Transverse colon (tissue), 4 donors: ENCODE results near the gene AKR1B1. TPM values are rescaled to one million over a fixed set of nuclear protein-coding genes. Genes with fewer than 3 reads are reported as not detected.

ENCODE experiments used
- DNase-seq: peaks from one replicate; pipeline ENCODE4 v3.0.0-alpha.2; 2019
- H3K27ac ChIP-seq, 4 donors: fragments of 200-600 bp; sonication (generic); 2 replicates each; pipeline ENCODE4 v1.5.1; 2016 to 2018; ENCODE audit warnings: inconsistent platforms in 4 of 4
- H3K27me3 ChIP-seq: fragments of 200-600 bp; sonication (generic); 2 replicates; pipeline ENCODE4 v1.5.1; 2017; ENCODE audit warnings: inconsistent platforms
- H3K36me3 ChIP-seq, 4 donors: fragments of 200-600 bp; sonication (generic); 2 replicates each; pipeline ENCODE4 v1.5.1; 2017 to 2019; ENCODE audit warnings: inconsistent platforms in 4 of 4
- H3K4me1 ChIP-seq, 4 donors: fragments of 200-600 bp; sonication (generic); 2 replicates each; pipeline ENCODE4 v1.5.1; 2017 to 2020; ENCODE audit warnings: inconsistent platforms in 4 of 4
- H3K4me3 ChIP-seq, 4 donors: fragments of 200-600 bp; sonication (generic); 1 replicate in 1 of 4; 2 replicates in 3 of 4; pipeline versions ENCODE4 v1.5.1 to v1.6.1; 2017 to 2019; ENCODE audit warnings: inconsistent platforms in 4 of 4
- H3K9me3 ChIP-seq, 2 donors: fragments of 200-600 bp; sonication (generic); 2 replicates each; pipeline ENCODE4 v1.5.1; 2017 to 2019; ENCODE audit warnings: inconsistent platforms in 2 of 2
- CTCF ChIP-seq, 5 experiments: fragments of 200-600 bp in 3 of 5; fragments of 450-650 bp in 2 of 5; sonication (generic) in 3 of 5; IDR thresholded peaks; 1 replicate in 2 of 5; 2 replicates in 3 of 5; pipeline ENCODE4 v1.5.1; 2016 to 2017; ENCODE audit warnings: antibody characterized with exemption in 5 of 5, inconsistent platforms in 3 of 5, mild to moderate bottlenecking in 2 of 5, moderate library complexity in 1 of 5
- EP300 ChIP-seq: sonication (generic); formaldehyde crosslinking; IDR thresholded peaks from one replicate; pipeline ENCODE4 v1.6.1; 2017; ENCODE audit warnings: antibody characterized with exemption, low read depth
- POLR2A ChIP-seq: fragments of 450-650 bp; IDR thresholded peaks from one replicate; pipeline ENCODE4 v1.6.1; 2016; ENCODE audit warnings: antibody characterized with exemption, mild to moderate bottlenecking, moderate library complexity
- POLR2AphosphoS5 ChIP-seq, 3 donors: sonication (generic); formaldehyde crosslinking; IDR thresholded peaks; one replicate each; pipeline ENCODE4 v1.6.1; 2016; ENCODE audit warnings: antibody characterized with exemption in 3 of 3
- WGBS, 2 donors: methylation state at CpG; one replicate each; pipeline ENCODE4 v1.1.5; 2018; ENCODE audit warnings: low coverage in 1 of 2; 5-methylcytosine and 5-hydroxymethylcytosine counted together
- in situ Hi-C, 4 donors: fragments of 200-750 bp; cut with MboI; loops; one replicate each; pipeline versions ENCODE4 v1.15.0 to v1.15.1; 2017; ENCODE audit warnings: low sequenced_read_pairs in 3 of 4, low pct_ligation_motif_present in 1 of 4, low pct_unique_long_range_greater_than_20kb in 1 of 4
- intact Hi-C: fragments of 100-400 bp; cut with DNase I; formaldehyde crosslinking; loops from one replicate; pipeline ENCODE4 v1.15.1; 2023; ENCODE audit warnings: low total_unique reads
- total RNA-seq, 4 donors: library from RNA; depleted of rRNA; stranded (reverse); fragments of >200 nt; gene quantifications; one replicate each; pipeline ENCODE4 v1.1.0, GENCODE V29; 2016

Gene AKR1B1
- total RNA-seq, 4 donors from 2014 or later, result 6.4 to 37.2 (median 19.4) TPM

- no peak for DNase-seq
- H3K4me1 ChIP-seq, result no peaks in the 10 kb centered on the region
- no peak overlapping the region for H3K4me3 ChIP-seq
- peaks cover 0 to 22% (median 5%) of the 10 kb centered on the region in 4 donors for H3K36me3 ChIP-seq
- intact Hi-C loops (no loop called here), in situ Hi-C loops (loop anchor here in 3 of 4 donors (5.0 to 25.0 kb wide), 4 partner anchors 60 to 518 kb away; partner anchors contain the start of genes AKR1B10 (in 1 of the 3) and AKR1B15 (in 1 of the 3))
- no peaks in the 10 kb centered on the region for H3K9me3 ChIP-seq
- TF ChIP-seq CTCF (IDR thresholded peaks at IDR 0.05) (no peak), POLR2AphosphoS5 (IDR thresholded peaks at IDR 0.05) (no peak), POLR2A (no peak), EP300 (no peak)
- 29 to 62% methylated on average over 7 to 9 of the region's 9 CpGs for WGBS, 2 donors
- no peak overlapping the region for H3K27ac ChIP-seq
- H3K27me3 ChIP-seq, result no peaks in the 10 kb centered on the region
Measured at GRCh38 chr7:134444198-134444960, 14.5 kb downstream of the AKR1B1 start.

GRCh38 chr7:134443396-134444070, 15.4 kb downstream of the AKR1B1 start:
- Histone ChIP-seq H3K27ac (no peak overlapping the region), H3K36me3 (peaks cover 0 to 19% (median 5%) of the 10 kb centered on the region in 4 donors), H3K27me3 (no peaks in the 10 kb centered on the region), H3K4me3 (no peak overlapping the region), H3K9me3 (no peaks in the 10 kb centered on the region), H3K4me1 (no peaks in the 10 kb centered on the region)
- 96% methylated on average over 4 to 10 of the region's 10 CpGs for WGBS, 2 donors
- no peak for DNase-seq
- TF ChIP-seq POLR2A (no peak), EP300 (no peak), POLR2AphosphoS5 (IDR thresholded peaks at IDR 0.05) (no peak), CTCF (IDR thresholded peaks at IDR 0.05) (no peak)
- in situ Hi-C loops, result loop anchor here in 3 of 4 donors (5.0 to 25.0 kb wide), 4 partner anchors 61 to 519 kb away; partner anchors contain the start of genes AKR1B10 (in 1 of the 3) and AKR1B15 (in 1 of the 3)
- intact Hi-C loops, result no loop called here

DNA sequence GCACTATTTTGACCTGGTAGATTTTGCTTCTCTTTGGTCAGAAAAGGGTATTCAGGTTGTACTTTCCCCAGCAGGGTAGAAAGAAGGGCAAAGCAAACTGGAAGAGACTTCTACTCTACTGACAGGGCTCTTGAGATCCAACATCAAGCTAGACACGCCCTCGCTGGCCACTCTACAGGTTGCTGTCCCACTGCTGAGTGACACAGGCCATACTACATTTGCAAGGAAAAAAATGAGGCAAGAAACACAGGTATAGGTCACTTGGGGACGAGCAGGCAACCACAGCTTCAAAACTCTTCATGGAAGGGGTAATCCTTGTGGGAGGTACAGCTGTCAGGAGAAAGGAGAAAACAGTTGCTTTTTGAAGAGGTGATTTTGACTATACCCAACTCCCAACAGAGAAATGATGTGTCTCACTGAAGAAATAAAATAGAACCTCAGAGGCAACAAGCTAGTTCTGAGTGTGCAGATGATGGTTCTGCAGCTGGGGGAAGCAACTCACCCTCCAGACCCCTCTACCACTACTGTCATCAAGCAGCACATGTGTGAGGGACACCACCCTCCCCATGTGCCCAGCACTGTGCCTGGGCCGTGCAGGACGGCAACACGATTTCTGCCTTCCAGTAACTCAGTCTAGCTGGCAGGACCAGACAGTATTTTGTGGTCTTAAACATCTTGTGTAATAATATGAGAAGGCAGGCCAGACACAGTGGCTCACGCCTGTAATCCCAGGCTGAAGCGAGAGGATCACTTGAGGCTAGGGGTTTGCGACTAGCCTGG, 16.3 kb downstream of the AKR1B1 start:
- no peak overlapping the region for H3K27ac ChIP-seq
- H3K4me1 ChIP-seq, result no peaks in the 10 kb centered on the region
- TF ChIP-seq EP300 (no peak), POLR2A (no peak), CTCF (IDR thresholded peaks at IDR 0.05) (no peak), POLR2AphosphoS5 (IDR thresholded peaks at IDR 0.05) (no peak)
- no peaks in the 10 kb centered on the region for H3K27me3 ChIP-seq
- in situ Hi-C loops, result loop anchor here in 3 of 4 donors (5.0 to 25.0 kb wide), 4 partner anchors 62 to 520 kb away; partner anchors contain the start of genes AKR1B10 (in 1 of the 3) and AKR1B15 (in 1 of the 3)
- intact Hi-C loops, result no loop called here
- no peak overlapping the region for H3K4me3 ChIP-seq
- H3K36me3 ChIP-seq, result peaks cover 0 to 10% (median 4%) of the 10 kb centered on the region in 4 donors
- 93 to 100% methylated on average over 3 to 9 of the region's 9 CpGs for WGBS, 2 donors
- no peaks in the 10 kb centered on the region for H3K9me3 ChIP-seq
- no peak for DNase-seq
